ENCODE measurements around the gene NSG2.

GRCh38 chr5:174082286-174082685 lies 36.8 kb downstream of the NSG2 start:
- TF ChIP-seq, protein P1, sequence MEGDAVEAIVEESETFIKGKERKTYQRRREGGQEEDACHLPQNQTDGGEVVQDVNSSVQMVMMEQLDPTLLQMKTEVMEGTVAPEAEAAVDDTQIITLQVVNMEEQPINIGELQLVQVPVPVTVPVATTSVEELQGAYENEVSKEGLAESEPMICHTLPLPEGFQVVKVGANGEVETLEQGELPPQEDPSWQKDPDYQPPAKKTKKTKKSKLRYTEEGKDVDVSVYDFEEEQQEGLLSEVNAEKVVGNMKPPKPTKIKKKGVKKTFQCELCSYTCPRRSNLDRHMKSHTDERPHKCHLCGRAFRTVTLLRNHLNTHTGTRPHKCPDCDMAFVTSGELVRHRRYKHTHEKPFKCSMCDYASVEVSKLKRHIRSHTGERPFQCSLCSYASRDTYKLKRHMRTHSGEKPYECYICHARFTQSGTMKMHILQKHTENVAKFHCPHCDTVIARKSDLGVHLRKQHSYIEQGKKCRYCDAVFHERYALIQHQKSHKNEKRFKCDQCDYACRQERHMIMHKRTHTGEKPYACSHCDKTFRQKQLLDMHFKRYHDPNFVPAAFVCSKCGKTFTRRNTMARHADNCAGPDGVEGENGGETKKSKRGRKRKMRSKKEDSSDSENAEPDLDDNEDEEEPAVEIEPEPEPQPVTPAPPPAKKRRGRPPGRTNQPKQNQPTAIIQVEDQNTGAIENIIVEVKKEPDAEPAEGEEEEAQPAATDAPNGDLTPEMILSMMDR (IDR thresholded peaks at IDR 0.05), result no peak
- no peak for TF ChIP-seq POLR2A (IDR thresholded peaks at IDR 0.05)

All from testis (tissue), 2 donors.